ENCODE measurements around the gene LRRC7.

GRCh38 chr1:69587391-69587790 is 19.7 kb downstream of the LRRC7 start:
- TF ChIP-seq, protein P1, sequence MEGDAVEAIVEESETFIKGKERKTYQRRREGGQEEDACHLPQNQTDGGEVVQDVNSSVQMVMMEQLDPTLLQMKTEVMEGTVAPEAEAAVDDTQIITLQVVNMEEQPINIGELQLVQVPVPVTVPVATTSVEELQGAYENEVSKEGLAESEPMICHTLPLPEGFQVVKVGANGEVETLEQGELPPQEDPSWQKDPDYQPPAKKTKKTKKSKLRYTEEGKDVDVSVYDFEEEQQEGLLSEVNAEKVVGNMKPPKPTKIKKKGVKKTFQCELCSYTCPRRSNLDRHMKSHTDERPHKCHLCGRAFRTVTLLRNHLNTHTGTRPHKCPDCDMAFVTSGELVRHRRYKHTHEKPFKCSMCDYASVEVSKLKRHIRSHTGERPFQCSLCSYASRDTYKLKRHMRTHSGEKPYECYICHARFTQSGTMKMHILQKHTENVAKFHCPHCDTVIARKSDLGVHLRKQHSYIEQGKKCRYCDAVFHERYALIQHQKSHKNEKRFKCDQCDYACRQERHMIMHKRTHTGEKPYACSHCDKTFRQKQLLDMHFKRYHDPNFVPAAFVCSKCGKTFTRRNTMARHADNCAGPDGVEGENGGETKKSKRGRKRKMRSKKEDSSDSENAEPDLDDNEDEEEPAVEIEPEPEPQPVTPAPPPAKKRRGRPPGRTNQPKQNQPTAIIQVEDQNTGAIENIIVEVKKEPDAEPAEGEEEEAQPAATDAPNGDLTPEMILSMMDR (IDR thresholded peaks at IDR 0.05), result no peak
- TF ChIP-seq POLR2AphosphoS5 (IDR thresholded peaks at IDR 0.05; ENCODE audit: low read depth, low read length) (no peak), TCF7L2 (IDR thresholded peaks at IDR 0.05; ENCODE audit: low read depth, low read length) (no peak)
- TF ChIP-seq, protein P2, sequence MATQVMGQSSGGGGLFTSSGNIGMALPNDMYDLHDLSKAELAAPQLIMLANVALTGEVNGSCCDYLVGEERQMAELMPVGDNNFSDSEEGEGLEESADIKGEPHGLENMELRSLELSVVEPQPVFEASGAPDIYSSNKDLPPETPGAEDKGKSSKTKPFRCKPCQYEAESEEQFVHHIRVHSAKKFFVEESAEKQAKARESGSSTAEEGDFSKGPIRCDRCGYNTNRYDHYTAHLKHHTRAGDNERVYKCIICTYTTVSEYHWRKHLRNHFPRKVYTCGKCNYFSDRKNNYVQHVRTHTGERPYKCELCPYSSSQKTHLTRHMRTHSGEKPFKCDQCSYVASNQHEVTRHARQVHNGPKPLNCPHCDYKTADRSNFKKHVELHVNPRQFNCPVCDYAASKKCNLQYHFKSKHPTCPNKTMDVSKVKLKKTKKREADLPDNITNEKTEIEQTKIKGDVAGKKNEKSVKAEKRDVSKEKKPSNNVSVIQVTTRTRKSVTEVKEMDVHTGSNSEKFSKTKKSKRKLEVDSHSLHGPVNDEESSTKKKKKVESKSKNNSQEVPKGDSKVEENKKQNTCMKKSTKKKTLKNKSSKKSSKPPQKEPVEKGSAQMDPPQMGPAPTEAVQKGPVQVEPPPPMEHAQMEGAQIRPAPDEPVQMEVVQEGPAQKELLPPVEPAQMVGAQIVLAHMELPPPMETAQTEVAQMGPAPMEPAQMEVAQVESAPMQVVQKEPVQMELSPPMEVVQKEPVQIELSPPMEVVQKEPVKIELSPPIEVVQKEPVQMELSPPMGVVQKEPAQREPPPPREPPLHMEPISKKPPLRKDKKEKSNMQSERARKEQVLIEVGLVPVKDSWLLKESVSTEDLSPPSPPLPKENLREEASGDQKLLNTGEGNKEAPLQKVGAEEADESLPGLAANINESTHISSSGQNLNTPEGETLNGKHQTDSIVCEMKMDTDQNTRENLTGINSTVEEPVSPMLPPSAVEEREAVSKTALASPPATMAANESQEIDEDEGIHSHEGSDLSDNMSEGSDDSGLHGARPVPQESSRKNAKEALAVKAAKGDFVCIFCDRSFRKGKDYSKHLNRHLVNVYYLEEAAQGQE (IDR thresholded peaks at IDR 0.05; ENCODE audit: insufficient read depth in 1 of 2, low read depth in 2 of 2, low read length in 1 of 2), result no peak

Measured in Panc1 (cell line).